HG03196 (cell line): ENCODE data around the gene ADAMTS13.

Source experiments
- ATAC-seq: cut with Tn5 transposase; IDR thresholded peaks from one replicate; pipeline ENCODE4 v1.9.1; 2021; ENCODE audit not compliant: unreplicated experiment

The ADAMTS13 gene

GRCh38 chr9:133470427-133470924 is 48.3 kb downstream of the ADAMTS13 start:
- no peak for ATAC-seq

DNA sequence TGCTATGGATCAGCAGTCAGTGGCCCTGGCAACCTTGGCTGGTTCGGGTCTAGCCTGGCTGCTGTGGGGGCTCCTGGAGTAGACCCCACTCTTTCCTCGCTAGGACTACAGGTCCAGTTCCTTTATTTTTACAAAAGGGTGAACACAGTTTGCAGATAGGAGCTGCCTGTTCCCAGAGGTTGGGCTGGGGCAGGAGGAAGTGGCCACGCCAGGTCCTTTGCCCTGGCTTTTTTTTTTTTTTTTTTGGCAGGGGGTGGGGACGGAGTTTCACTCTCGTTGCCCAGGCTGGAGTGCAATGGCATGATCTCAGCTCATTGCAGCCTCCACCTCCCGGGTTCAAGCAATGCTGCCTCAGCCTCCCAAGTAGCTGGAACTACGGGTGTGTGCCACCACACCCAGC is 48.8 kb downstream of the ADAMTS13 start:
- ATAC-seq, result no peak

- no peak for ATAC-seq
Measured at GRCh38 chr9:133471551-133472276, 49.5 kb downstream of the ADAMTS13 start.

DNA sequence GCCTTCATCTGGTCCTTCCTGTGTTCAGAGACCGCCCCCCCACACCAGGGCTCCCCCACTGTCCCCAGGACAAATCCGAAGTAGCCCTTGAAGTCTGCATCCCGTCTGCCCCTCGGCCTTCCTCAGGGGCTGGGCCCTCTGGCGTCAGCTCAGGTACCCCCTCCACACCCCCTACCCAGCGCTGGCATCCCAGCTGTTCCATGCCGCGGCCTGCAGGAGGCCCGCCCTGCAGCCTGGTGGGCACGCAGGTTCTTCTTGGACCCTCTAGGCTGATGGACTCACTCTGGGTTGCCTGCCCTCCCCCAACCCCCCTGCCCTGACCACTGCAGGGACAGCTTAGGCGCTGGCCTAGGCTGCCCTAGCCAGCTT is 50.1 kb downstream of the ADAMTS13 start:
- ATAC-seq, result no peak

- ATAC-seq, result no peak
Measured at GRCh38 chr9:133472753-133473378, 50.7 kb downstream of the ADAMTS13 start.

DNA sequence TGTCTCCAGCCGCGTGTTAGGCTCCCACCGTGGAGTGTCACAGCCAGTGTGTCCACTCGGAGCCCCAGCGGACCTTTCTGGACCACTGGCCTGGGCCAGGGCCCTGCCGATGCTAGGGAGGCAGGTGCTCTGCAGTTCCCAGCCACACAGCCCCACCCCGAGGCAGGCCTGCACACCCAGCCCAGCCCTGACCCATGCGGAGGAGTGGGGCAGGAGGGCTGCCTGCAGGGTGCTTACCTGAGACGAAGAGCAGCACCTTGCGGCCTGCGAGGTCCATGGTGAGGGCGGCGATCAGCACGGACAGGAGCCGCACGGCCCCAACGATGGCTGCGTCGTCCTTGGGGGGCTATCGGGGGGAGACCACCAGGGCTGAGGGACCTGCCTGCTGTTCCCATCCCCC is 51.6 kb downstream of the ADAMTS13 start:
- no peak for ATAC-seq

DNA sequence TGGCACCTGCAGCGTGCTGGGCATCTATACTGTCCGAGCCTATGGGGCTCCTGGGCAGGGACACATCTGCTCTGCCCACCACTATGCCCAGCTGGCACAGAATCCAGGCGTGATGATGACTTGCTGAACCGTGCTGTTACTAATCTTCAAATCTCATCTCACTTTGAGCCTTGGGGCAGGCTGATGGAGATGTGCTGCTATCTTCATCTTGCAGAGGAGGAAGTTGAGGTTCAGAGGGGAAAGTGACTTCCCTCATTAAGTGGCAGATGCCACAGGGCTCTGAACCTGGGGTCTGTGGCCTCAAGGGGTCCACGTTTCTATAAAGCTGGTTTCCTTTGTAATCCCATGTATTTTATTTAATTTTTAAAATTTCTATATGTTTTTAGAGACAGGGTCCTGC is 52.0 kb downstream of the ADAMTS13 start:
- ATAC-seq, result no peak

GRCh38 chr9:133474853-133475252 is 52.7 kb downstream of the ADAMTS13 start:
- no peak for ATAC-seq

- no peak for ATAC-seq
Measured at GRCh38 chr9:133475292-133476012, 53.3 kb downstream of the ADAMTS13 start.

DNA sequence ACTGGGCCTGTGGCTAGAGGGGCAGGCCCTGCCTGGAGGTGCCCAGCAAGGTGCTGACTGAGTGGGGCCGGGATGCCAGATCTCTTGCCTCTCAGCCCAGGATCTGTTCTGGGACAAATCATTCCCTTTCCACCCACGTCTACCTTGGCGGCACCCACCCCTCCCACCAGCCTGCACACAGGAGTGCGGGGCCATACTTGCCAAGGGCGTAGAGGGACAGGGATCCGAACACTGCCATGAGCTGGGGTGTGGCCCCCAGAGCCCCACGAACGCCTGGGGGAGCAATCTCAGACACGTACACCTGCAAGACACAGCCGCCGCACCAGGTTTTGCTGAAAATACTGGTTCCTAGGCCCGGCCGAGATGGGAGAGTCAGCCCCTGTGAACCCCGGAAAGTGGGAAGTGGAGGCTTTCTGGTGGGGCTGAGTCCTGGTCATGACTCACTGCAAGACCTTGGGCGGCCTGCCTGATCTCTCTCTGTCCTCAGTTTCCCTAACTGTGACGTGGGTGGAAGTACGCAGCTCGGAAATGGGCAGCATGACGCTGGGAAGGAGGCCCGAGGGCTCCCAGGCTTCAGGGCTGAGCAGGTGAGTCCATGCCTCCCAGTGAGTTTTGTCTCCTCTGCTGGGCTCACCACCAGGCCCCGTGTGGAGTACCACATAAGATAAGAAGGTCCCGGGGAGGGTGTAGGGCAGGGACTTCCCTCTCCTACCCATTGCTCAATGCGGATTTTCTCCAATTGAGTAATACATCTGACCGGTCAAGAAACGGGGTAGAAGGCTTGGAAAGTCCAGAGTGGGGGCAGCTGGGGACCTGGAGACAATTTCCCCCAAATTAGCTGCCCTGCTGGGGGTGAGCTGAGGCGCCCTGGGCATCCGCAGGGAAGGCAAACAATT is 54.1 kb downstream of the ADAMTS13 start:
- ATAC-seq, result no peak

GRCh38 chr9:133476941-133477340 is 54.8 kb downstream of the ADAMTS13 start:
- no peak for ATAC-seq

- ATAC-seq, result no peak
Measured at GRCh38 chr9:133477461-133477860, 55.3 kb downstream of the ADAMTS13 start.

- ATAC-seq, result peak; percentile 35
Measured at GRCh38 chr9:133477992-133478850, 56.1 kb downstream of the ADAMTS13 start.

- ATAC-seq, result peak; percentile 84
Measured at GRCh38 chr9:133478851-133479711, 56.9 kb downstream of the ADAMTS13 start, which contains the start of gene SLC2A6. Gene SLC2A6, minus strand, starts transcription at chr9:133479099. Its CDS starts 40 bp downstream, at chr9:133479059.

DNA sequence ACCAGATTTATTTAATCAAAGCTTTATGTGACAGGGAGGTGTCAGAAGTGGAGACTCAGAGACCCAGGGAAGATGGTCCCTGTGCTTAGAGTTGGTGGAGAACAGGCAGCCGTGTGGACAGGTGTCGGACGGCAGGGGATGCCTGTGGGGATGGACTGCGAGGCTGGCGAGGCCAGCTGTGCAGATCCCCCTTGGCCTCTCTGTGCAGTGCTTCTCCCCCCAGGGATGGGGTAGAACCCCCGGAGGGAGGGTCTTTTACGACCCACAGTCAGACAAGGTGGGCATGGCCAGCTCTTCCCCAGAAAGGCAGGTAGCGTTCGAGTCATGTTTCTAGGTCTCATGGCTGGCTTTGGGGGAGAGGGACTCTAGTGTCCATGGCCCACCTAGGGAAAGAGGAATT is 61.4 kb downstream of the ADAMTS13 start:
- ATAC-seq, result no peak

- ATAC-seq, result no peak
Measured at GRCh38 chr9:133484671-133485437, 62.7 kb downstream of the ADAMTS13 start.

GRCh38 chr9:133485531-133486260 is 63.5 kb downstream of the ADAMTS13 start:
- no peak for ATAC-seq

GRCh38 chr9:133487331-133487725 is 65.2 kb downstream of the ADAMTS13 start:
- no peak for ATAC-seq
